AG04450 (cell line): ENCODE results near the gene ABCD1. TPM values are rescaled to one million over a fixed set of nuclear protein-coding genes. Genes with fewer than 3 reads are reported as not detected.

Source experiments
- CTCF ChIA-PET: fragments of 300-600, 350-600 bp; formaldehyde crosslinking; extraction: SDS; loops from one replicate; lab custom pipeline; 2022; ENCODE audit warnings: antibody characterized with exemption, inconsistent platforms; lab: Charles Lee
- POLR2A ChIA-PET: fragments of 350-600 bp; formaldehyde crosslinking; extraction: SDS; loops from one replicate; lab custom pipeline; 2021; ENCODE audit warnings: antibody characterized with exemption, inconsistent platforms; lab: Yijun Ruan, JAX
- DNase-seq: peaks from one replicate; pipeline ENCODE4 v3.0.0-alpha.2; 2011; ENCODE audit warnings: low read depth, low spot score
- H3K27ac ChIP-seq: one replicate; pipeline ENCODE4 v1.5.1; 2012; ENCODE audit warnings: low read depth, low read length, control low read depth
- H3K27me3 ChIP-seq: one replicate; pipeline ENCODE4 v1.6.0; 2012; ENCODE audit warnings: low read length; ENCODE audit not compliant: control insufficient read depth, insufficient read depth
- H3K4me3 ChIP-seq: 2 replicates; pipeline ENCODE4 v1.5.1; 2011; ENCODE audit warnings: mild to moderate bottlenecking, low read depth, low read length, control low read depth
- H3K9me3 ChIP-seq: 2 replicates; pipeline ENCODE4 v1.5.1; 2012; ENCODE audit warnings: low read length; ENCODE audit not compliant: control insufficient read depth, insufficient read depth
- polyA plus RNA-seq: library from polyadenylated mRNA; depleted of rRNA; stranded (reverse); fragments of >200 nt; gene quantifications from 2 replicates; pipeline ENCODE4 v1.2.3, GENCODE V29; 2011
- TF ChIP-seq, protein P1 (sequence below): IDR thresholded peaks from 2 replicates; pipeline ENCODE4 v1.5.1; 2011; ENCODE audit warnings: low read depth, low read length, control low read depth, inconsistent platforms

The ABCD1 gene
- polyA plus RNA-seq, 1 experiment: 4.2 TPM

DNA sequence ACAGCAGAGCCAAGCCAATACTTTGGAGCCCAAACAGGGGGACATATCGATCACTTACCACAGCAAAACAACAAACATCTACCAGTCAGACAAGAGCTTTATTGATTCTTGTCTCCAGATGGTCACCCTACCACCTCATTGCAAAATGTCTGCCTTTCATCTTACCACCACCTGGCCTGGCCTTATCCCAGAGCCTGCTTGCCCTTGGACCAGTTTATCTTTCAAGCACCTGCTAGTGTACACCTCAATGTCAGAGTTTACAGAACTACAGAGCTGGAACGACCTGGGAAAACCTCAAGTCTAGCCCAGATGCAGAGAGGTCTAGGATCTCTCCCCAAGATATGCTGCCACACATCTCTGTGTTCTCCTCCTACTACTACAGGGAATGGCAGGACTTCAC is 5.0 kb upstream of the ABCD1 start:
- Histone ChIP-seq H3K4me3 (no peak overlapping the region), H3K9me3 (no peaks in the 10 kb centered on the region), H3K27ac (no peak overlapping the region), H3K27me3 (no peaks in the 10 kb centered on the region)
- ChIA-PET POLR2A (no interaction called here), CTCF (interaction anchor here (1.3 to 2.2 kb wide), 2 partner anchors 11 to 51 kb away, joined by 3 to 11 read pairs; no protein-coding TSS in a partner anchor)
- TF ChIP-seq, protein P1, sequence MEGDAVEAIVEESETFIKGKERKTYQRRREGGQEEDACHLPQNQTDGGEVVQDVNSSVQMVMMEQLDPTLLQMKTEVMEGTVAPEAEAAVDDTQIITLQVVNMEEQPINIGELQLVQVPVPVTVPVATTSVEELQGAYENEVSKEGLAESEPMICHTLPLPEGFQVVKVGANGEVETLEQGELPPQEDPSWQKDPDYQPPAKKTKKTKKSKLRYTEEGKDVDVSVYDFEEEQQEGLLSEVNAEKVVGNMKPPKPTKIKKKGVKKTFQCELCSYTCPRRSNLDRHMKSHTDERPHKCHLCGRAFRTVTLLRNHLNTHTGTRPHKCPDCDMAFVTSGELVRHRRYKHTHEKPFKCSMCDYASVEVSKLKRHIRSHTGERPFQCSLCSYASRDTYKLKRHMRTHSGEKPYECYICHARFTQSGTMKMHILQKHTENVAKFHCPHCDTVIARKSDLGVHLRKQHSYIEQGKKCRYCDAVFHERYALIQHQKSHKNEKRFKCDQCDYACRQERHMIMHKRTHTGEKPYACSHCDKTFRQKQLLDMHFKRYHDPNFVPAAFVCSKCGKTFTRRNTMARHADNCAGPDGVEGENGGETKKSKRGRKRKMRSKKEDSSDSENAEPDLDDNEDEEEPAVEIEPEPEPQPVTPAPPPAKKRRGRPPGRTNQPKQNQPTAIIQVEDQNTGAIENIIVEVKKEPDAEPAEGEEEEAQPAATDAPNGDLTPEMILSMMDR: no peak
- DNase-seq: no peak

DNA sequence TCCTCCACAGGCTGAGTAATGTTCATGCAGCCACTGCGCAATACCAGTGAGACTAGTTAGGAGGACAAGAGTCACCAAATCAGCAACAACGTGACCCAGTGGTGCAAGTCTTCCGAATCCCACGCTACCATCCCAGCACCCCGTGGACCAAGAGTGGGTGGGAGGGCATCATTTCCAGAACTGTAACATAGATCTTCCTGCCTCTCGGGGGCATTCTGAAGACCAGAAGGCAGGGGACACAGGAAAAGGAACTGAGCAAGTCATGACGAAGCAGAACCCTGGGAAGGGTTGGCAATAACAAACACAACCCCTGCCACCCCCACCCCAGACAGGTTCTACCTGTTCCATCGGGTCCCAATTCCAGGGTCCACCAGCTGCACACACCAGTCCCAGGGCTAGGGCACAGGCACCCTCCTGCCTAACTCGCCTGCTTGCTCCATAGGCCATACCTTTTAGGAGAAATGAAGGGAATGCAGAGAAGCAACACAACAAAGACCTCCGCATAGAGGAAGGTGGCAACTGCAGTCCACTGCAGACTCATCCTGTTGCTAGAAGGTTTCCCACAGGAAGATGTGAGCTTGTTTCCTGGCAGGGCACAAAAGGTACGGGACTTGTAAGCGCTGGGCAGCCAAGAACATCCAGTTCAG is 1.8 kb upstream of the ABCD1 start:
- peak overlapping the region; percentile 66 for H3K4me3 ChIP-seq
- TF ChIP-seq, protein P1: no peak
- no peaks in the 10 kb centered on the region for H3K27me3 ChIP-seq
- ChIA-PET POLR2A (interaction anchor here (0.6 kb wide), 2 partner anchors 36 to 813 kb away, joined by 5 to 7 read pairs; no protein-coding TSS in a partner anchor), CTCF (no interaction called here)
- peak overlapping the region; percentile 65 for H3K27ac ChIP-seq
- no peaks in the 10 kb centered on the region for H3K9me3 ChIP-seq
- DNase-seq: no peak

DNA sequence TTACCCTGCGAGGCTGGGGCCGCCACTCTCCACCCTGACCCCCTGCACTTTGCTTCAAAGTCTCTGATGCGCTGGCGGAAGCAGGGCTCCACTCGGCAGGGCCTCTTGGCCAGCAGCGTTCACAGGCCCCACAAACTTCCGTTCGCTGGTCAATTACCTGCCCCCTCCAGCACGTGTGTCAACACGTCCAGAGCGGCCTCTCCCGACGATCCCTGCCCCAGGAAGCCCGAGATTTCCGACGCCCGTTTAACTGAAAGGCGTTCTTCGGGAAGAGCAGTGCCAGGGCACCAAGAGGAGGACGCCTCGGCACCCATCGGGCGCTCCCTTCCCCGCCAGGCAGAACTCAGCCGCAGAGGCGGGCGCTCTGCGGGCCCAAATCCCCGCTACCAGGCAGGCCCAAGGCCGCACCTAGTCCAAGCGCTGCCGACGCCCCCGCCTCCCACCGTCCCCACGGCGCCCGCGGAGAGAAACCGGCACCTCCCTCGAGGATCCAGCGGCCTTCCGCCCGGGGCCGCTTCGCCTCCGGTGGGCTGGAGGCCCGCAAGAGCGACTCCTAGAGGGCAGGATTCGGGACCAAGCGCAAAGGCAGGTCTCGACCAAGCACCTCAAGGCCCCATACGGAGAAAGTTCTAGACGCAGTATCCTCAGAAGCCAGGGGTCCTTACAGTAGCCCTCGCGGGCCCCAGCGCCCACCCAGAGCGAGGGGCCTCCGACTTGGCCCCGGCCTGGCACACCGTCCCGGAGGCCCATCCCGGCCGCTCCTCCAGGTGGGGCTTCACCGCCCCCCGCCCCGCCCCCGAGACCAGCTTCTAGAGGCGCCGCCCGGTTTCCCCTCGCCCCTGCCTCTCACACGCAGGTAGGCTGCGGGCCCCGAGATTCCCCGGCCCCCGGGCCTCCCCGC is 1.1 kb upstream of the ABCD1 start:
- Histone ChIP-seq H3K27me3 (no peaks in the 10 kb centered on the region), H3K4me3 (peak overlapping the region; percentile 66), H3K27ac (peak overlapping the region; percentile 65), H3K9me3 (no peaks in the 10 kb centered on the region)
- ChIA-PET CTCF (no interaction called here), POLR2A (interaction anchor here (0.6 to 0.9 kb wide), 3 partner anchors 36 to 814 kb away, joined by 5 to 7 read pairs (median 6); partner anchors contain the start of gene CCNQ)
- no peak for DNase-seq
- TF ChIP-seq, protein P1: peak; percentile 46

DNA sequence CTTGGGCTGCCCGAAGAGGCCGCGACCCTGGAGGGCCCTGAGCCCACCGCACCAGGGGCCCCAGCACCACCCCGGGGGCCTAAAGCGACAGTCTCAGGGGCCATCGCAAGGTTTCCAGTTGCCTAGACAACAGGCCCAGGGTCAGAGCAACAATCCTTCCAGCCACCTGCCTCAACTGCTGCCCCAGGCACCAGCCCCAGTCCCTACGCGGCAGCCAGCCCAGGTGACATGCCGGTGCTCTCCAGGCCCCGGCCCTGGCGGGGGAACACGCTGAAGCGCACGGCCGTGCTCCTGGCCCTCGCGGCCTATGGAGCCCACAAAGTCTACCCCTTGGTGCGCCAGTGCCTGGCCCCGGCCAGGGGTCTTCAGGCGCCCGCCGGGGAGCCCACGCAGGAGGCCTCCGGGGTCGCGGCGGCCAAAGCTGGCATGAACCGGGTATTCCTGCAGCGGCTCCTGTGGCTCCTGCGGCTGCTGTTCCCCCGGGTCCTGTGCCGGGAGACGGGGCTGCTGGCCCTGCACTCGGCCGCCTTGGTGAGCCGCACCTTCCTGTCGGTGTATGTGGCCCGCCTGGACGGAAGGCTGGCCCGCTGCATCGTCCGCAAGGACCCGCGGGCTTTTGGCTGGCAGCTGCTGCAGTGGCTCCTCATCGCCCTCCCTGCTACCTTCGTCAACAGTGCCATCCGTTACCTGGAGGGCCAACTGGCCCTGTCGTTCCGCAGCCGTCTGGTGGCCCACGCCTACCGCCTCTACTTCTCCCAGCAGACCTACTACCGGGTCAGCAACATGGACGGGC is 579 bp downstream of the ABCD1 start:
- H3K27me3 ChIP-seq: no peaks in the 10 kb centered on the region
- TF ChIP-seq, protein P1: no peak
- no peaks in the 10 kb centered on the region for H3K9me3 ChIP-seq
- peak overlapping the region; percentile 56 for H3K4me3 ChIP-seq
- H3K27ac ChIP-seq: no peak overlapping the region
- CTCF ChIA-PET: no interaction called here
- DNase-seq: no peak
- POLR2A ChIA-PET: no interaction called here
